Left kidney (tissue), 2 donors: ENCODE measurements around the gene NHSL1. TPM values are rescaled to one million over a fixed set of nuclear protein-coding genes. Genes with fewer than 3 reads are reported as not detected.
A peak's percentile ranks its signal among the peaks of the same experiment; 100 is the strongest.

Experiments used
- DNase-seq: peaks from one replicate; pipeline ENCODE4 v3.0.0-alpha.2; 2013
- polyA plus RNA-seq: library from polyadenylated mRNA; unstranded; fragments of 120-200 nt; gene quantifications from one replicate; pipeline ENCODE4 v1.2.1, GENCODE V29; 2013; ENCODE audit not compliant: insufficient read length

NHSL1 gene
- polyA plus RNA-seq, 1 donor, result 16.1 TPM

DNA sequence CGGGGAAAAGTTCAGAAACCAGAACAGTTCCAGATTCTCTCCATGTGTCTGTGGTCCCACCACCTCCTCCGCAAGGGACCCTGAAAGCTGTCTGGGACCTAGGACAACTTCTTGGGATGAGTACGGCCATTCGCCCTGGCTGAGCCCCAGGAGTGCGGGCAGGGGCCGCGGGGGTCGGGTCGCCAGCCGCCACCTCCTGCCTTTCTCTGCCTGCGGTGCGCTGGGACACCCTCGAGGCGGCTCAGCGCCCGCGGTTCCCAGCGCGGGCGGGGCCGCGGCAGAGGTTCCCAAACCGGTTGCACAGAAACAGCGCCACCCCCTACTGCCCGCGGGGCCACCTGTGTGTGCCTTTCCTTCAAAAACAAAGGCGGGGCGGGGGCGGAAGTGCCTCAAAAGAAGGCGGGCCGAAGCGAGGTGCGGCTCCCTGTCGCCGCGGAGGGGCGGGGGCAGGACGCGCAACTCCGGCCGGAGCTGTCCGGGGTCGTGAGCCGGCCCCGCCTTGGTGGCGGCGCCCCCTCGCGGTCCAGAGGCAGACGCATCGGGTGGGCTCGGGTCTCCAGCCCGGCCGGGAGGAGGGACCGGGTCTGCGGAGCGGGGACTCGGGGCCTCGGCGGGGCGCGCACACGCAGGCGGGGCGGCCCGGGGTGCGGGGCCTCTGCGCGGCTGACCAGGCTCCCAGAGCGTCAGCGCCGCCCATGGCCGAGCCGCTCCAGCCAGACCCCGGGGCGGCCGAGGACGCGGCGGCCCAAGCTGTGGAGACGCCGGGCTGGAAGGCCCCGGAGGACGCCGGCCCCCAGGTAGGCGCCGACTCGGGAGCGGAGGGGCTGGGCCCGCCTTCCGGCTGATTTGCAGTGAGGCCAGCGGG, 95.3 kb downstream of the NHSL1 start, which contains the start of gene HEBP2:
TSS of gene HEBP2 (plus strand) at position 423 of the 865 bp plus-strand sequence. CDS start at position 696, 273 bp downstream.
- DNase-seq, result peak; percentile 90

DNA sequence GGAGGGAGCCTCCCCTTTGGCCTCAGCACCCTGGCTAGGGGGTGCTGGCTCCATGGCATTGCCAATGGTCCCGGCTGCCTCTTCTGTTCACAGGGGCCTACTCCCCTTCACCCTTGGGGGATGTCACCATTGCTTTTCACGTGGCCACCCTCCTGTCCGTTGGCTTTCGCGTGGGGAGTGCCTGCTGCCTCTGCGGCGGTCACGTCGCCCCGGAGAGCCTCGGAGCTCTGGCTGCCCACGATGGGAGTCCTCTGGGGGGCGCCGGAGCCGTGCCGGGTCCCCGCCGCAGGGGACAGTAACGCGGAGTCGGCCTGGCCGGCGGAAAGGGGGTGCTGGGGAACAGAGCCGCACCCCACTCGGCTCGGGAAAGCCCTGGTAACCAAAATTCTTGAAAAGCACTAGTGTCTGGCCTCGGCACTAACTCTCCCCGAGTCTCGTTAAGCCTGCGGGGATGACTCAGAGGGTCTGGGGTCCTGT, 95.9 kb downstream of the NHSL1 start:
- DNase-seq, result peak; percentile 35

DNA sequence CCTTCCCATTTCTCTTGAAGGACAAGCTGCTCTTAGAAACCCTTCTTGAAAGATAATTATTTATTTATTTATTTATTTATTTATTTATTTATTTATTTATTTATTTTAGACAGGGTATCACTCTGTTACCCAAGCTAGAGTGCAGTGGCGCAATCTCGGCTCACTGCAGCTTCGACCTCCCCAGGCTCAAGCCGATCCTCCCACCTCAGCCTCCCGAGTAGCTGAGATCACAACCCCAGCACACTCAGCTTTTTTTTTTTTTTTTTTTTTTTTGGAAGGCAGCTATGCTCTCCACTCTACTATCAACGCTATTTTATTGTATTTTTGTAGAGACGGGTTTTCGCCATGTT, 96.5 kb downstream of the NHSL1 start:
- no peak for DNase-seq

DNA sequence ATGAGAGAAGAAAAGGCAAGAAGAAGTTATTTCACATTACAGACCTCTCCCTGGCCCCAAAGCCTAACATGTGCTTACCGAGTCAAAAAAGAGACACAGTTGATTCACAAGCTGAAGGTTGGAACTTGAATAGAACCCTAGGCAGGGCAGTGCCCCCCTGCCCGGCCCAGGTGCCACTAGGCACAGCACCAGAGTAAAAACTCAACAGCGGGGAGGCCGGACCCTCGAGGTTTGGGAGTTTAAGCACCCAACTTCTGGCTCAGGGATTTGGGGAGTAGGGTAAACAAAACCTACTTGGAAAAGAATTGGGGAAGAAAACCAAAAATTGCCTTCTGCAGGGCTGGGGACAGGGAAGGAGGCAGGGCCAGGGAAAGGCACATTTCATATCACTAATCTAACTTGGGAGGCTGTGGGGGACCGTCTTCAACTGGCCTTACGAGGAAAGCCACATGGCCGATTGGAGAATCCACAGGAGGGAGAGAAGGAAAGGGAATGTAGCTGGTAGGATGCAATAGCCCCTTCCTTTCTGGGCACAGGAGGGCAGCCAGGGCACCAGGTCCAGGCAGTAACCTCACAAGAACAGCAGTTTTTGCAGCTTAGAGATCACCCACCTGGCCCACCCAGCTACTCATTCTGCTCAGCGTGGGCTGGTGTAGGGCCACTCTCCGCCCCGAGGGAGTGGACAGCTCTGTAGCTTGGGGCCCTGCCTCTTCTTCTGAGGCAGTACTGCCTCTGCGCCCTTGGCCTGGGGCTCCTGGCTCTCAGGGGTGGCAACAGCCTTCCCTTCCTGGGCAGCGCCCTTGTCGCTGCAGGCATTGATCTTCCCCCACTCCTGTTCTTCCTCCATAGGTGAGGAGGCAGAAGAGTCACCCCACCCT, 97.1 kb downstream of the NHSL1 start:
- no peak for DNase-seq

DNA sequence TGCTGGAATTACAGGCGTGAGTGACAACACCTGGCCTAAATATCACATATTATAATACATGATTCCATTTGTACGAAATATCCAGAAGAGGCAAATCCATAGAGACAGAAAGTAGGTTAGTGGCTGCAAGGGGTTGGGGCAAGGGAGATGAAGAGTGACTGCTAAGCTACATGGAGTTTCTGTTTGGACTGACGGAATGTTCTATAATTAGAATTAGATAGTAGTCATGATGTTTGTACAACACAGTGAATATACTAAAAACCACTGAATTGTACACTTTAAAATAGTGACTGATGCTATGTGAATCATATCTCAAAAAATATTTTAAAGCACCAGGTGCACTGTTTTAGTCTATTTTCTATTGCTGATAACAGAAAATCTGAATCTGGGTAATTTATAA, 99.0 kb downstream of the NHSL1 start:
- no peak for DNase-seq

DNA sequence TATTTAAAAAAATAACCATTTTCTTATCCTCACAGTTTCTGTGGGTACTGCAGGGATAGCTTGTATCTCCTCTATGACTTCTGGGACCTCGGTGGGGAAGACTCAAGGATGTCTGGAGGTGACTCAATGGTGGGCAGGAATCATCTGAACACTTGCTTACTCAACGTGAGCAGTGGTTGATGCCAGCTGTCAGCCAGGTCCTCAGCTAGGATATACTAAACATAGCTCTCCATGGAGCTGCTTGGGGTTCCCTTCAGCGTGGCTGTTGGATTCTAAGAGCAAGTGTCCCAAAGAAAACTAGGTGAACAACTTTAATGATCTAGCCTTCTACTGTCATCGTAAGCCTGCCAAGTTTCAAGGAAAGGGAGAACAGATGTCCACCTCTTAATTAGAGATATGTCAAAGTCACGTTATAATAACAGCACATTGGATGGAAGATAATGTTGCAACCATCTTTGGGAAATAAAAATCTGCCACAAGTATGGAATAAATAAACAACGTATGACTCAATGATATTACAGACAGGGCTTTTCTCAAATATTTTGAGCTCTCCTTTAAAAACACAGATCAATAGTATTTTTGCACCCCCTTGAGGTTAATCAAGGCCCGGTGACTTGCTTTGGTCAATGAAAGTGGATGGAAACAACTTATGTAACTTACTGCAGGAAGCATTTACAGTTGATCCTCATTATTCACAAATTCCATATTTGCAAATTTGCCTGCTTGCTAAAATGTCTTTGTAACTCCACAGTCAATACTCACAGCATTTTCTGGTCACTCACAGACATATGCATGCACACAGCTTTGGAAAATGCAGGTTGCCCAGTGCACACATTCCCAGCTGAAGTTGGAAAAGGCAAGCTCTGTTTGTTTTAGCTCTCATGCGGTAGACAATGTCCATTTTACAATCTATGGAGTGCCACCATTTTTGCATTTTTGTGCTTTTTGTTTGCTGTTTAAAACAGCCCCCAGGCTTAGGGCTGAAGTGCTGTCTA, 101.9 kb downstream of the NHSL1 start:
- no peak for DNase-seq

DNA sequence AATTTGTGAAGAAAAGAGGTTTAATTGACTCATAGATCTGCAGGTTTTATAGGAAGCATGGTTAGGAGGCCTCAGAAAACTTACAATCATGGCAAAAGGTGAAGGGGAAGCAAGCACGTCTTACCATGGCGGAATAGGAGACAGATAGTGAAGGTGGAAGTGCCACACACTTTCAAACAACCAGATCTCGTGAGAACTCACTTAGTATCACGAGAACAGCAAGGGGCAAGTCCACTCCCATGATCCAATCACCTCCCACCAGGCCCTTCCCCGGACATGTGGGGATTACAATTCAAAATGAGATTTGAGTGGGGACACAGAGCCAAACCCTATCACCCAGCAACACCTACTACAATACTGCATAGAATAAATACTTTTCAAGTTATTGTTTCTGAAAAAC, 102.6 kb downstream of the NHSL1 start:
- no peak for DNase-seq

DNA sequence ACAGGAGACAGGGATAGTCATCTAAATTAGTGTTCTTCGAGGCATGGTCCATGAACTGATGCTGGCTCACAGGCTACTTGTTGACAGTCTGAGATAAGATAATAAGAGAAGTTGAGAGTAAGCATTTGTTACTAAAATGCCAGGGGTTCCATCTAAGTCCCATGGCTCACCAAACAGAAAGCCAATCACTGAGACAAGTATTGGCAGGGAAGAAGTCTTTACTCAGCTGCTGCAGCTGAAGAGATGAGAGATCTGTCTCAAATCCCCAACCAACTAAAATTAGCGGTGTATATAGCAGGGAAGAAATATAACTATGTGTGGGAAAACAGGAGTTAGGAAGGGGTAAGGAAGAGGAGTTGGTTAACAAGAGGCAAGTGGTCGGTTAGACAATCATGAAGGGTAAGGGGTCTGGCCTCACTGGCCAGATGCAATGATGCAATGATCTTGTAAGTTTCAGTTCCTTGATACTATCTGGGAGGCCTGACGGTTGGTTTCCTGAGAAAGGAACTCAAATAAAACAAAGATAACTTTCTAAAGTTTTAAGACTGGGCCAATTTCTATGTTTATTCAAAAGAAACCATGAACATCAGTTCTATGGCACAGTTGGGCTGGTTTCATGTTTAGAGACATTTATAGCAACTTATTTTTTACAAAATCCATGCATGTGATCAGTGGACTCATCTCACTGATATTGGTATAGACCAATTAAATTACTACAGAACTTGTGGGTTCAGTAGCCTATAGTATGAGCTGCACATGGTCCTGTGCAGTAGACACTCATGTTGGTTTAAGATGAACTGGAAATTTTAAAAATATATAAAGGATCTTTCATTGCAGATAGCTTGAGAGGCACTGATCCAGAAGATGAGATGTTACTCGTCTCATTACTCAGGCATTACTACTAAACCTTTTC, 105.2 kb downstream of the NHSL1 start:
- no peak for DNase-seq

DNA sequence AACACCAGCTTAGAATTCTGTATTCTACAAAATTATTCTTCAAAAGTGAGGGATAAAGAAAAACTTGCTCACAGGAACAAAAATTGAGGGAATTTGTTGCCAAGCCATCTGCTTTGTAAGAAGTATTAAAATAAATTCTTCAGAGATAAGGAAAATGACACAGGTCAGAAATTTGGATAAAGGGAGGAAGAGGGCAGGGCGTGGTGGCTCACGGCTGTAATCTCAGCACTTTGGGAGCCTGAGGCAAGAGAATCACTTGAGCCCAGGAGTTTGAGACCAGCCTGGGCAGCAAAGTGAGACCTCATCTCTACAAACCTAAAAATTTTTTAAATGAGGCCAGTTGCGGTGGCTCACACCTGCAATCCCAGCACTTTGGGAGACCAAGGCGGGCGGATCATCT, 109.7 kb downstream of the NHSL1 start:
- DNase-seq, result no peak

DNA sequence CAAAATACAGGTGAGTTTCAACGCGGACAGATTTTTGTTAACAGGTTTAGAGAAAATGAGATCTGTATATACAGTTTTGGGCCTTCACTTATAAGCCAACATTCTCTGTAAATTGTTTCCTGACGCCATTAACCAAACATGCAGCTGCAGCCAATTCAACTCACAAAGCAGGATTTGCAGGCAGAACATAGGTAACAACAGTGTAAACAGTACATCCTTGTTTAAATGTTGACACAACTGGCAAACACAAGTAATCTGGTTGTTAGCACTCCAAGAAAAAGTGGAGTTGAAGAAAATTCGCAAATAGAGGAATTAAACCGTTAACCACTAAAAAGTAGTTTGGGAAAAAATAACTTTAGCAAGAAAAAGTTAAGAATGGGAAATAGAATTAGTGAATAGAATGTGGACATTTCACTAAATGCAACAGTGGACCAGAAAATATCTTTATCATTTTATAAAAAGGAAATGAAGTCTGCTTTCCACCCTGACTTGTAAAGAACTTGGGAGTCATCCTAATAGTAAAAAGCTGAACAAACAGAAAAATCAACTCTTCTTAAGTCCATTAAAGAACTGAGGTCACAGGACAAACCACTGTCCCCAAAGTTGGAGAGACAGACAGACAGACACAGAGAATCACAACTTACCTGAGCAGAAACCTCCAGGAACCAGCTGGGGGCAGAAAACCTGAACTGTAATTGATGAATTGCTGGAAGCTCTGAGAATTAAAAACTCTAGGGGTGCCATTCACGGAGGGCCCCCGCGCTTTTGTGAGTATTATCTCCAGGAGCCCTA, 111.5 kb downstream of the NHSL1 start:
- DNase-seq, result no peak

DNA sequence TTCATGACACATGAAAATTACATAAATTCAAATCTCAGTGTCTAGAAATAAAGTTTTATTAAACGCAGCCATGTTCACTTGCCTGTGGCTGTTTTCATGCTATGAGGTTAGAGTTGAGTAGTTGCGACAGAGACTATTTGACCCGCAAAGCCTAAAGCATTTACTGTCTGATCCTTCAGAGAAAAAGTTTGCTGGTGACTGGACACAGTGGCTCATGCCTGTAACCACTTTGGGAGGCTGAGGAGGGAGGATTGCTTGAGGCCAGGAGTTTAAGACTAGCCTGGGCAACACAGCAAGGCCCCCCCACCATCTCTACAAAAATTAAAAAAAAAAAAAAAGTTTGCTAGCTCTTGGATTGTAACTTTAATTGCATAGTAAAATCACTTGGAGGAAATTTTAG, 112.4 kb downstream of the NHSL1 start:
- no peak for DNase-seq

DNA sequence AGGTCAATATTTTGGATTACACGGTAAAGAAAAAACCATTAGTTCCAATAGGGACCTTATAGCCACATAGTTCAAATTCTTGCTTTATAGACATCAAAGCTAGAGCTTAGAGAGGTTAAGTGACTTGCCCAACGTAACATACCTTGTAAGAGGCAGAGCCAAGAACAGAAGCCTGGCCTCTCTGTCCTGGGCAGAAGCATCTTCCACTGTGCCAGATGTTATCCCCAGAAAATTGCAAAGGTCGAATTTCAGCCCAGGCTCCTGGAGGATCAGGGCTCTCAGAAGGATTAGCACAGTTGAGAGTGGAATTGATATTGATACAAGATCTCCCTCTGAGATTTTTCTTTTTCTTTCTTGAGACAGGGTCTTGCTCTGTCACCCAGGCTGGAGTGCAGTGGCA, 115.5 kb downstream of the NHSL1 start:
- no peak for DNase-seq

DNA sequence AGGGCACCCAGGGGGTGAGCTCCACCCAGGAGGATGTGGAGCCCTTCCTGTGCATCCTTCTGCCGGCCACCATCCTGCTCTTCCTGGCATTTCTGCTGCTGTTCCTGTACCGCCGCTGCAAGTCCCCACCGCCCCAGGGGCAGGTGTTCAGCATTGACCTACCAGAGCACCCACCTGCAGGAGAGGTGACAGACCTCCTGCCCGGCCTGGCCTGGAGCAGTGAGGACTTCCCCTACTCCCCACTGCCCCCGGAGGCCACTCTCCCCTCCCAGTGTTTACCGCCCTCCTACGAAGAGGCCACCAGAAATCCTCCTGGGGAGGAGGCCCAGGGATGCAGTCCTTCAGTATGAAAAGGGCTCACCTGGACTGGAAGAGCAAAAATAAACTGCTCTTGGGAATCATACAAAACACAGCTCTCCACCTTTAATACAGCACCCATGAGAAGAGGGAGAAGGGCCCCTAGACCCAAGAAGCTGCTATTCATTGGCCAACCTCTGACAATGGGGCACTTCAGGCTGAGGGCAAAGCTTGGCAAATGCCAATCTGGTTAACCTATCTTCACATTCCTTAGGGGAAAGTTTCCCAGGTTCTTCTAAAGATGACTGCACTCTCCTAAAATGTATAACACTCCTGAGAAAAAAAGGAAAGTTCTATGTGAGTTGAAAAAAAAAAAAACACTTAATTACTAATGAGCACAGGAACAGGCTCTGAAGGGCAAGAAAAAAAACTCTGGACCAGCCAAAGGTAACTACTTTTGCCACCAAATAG, 116.6 kb downstream of the NHSL1 start:
- no peak for DNase-seq

DNA sequence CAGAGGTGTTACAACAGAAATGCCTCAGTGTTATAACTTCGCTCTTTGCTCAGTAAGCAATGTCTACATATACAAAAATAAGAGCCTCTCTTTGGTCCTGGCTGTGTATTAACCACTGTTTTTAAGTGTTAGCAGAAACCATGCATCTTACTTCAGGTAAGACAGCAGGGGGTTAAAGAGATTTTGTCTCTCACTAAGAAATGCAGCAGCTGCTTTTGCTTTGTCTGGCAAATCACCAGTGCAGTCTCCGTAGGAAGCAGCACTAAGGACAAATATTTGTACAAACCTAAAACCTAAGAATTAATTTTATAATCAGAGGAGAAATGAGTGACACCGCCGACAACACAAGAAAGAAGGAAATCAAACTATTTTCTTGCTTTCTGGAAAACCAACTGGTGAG, 120.8 kb downstream of the NHSL1 start:
- DNase-seq, result no peak

DNA sequence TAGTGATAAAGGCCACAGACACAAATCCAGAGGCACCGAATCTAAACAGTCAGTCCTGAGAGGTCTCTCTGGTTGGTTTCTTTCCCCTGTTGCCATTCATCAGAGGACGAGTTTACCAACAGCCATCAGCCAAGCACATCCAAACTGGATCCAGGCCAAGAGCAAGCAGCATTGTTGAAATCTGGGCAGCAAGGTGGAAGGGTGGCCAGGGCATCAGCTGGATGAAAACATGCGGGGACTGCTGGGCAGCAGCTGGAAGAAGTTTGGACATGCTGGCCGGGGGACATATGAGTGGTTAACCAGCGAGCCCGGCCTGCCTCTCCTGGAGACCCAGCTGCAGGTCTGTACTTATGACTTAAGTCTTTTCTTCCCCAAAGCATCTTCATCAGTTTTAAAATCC, 121.5 kb downstream of the NHSL1 start, which contains the start of gene SMIM28:
TSS of gene SMIM28 (plus strand) at position 62 of the 400 bp plus-strand sequence. CDS start at position 230, 168 bp downstream.
- DNase-seq, result no peak

DNA sequence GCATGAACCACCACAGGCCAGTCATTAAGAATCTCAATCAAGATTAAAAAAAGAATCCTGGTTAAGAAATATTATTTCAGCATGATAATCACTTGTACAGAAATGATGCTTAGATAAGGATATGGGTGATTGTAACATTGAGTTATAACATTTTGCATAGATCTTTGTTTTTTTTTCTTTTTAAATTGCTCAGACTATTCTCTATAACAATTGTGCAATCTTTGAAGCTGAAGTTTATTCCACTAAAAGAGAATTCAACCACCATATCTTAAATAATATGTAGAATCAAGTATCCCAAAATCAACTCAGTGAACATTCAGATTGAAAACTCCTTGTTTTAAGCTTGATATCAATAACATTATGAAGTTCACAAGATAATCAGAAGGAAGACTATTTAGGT, 122.3 kb downstream of the NHSL1 start:
- no peak for DNase-seq

DNA sequence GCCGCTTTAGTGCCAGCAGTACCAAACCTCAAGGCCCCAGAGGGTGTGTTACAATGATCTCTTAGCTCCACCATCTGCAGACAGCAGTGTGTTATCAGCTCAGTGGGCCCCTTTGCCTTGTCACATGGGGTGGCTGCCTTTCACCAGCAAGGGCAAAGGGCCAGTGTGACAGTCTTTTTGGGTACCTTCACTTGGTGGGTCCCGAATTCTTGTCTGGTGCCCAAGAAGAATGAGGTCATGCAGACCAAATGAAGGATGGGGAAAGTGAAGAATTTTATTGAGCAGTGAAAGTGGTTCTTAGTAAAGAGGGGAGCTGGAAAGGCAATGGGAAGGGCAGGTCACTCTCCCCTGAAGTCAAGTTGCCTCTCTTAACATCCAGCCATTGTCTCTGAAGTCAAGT, 124.5 kb downstream of the NHSL1 start:
- no peak for DNase-seq

DNA sequence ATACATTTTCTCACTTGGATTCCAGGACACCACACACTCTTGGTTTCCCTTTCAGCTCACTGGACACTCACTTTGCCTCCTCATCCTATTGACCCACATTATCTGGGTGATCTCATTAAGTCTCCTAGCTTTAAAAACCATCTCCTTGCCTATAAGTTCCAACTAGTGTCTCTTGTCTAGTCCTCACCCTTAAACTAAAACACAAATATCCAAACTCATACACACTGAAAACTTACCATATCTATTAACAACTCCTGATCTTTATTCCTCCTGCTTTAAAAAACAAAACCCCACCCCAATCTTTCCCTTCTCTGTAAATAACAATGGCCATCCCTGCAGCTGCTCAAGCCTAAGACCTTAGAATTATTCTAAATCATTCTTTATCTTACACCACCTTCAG, 125.1 kb downstream of the NHSL1 start:
- no peak for DNase-seq
